Measurements from ENCODE around the gene THRA.

DNA sequence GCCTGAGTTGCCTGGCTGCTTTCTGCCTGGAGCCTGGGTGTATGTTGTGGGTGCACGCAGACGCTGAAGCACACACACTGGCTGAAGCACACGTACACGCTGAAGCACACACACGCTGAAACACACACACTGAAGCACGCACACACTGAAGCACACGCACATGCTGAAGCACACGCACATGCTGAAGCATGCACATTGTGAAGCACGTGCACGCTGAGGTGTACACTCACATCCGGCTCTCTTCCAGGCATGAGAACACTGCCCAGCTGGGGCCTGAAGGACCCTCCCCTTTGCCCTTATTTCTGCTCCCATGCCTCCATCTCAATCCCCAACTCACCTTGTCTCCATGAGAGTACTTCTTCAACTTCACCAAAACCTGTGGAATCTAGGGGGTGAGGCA, 31.1 kb upstream of the THRA start:
- no peak for TF ChIP-seq CTCF (IDR thresholded peaks at IDR 0.05)
- no peak for TF ChIP-seq POLR2AphosphoS5 (IDR thresholded peaks at IDR 0.05; ENCODE audit: low read depth, low read length)
- TF ChIP-seq, protein P1, sequence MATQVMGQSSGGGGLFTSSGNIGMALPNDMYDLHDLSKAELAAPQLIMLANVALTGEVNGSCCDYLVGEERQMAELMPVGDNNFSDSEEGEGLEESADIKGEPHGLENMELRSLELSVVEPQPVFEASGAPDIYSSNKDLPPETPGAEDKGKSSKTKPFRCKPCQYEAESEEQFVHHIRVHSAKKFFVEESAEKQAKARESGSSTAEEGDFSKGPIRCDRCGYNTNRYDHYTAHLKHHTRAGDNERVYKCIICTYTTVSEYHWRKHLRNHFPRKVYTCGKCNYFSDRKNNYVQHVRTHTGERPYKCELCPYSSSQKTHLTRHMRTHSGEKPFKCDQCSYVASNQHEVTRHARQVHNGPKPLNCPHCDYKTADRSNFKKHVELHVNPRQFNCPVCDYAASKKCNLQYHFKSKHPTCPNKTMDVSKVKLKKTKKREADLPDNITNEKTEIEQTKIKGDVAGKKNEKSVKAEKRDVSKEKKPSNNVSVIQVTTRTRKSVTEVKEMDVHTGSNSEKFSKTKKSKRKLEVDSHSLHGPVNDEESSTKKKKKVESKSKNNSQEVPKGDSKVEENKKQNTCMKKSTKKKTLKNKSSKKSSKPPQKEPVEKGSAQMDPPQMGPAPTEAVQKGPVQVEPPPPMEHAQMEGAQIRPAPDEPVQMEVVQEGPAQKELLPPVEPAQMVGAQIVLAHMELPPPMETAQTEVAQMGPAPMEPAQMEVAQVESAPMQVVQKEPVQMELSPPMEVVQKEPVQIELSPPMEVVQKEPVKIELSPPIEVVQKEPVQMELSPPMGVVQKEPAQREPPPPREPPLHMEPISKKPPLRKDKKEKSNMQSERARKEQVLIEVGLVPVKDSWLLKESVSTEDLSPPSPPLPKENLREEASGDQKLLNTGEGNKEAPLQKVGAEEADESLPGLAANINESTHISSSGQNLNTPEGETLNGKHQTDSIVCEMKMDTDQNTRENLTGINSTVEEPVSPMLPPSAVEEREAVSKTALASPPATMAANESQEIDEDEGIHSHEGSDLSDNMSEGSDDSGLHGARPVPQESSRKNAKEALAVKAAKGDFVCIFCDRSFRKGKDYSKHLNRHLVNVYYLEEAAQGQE (IDR thresholded peaks at IDR 0.05; ENCODE audit: insufficient read depth in 1 of 2, low read depth in 2 of 2, low read length in 1 of 2), result no peak
- no peak for TF ChIP-seq SIN3A (IDR thresholded peaks at IDR 0.05; ENCODE audit: borderline replicate concordance, insufficient read depth, low read depth, low read length)
- TF ChIP-seq TCF7L2 (IDR thresholded peaks at IDR 0.05; ENCODE audit: low read depth, low read length), result no peak

Data from Panc1 (cell line).